Breast epithelium (tissue), 4 donors: ENCODE data around the gene SYTL3. TPM values are rescaled to one million over a fixed set of nuclear protein-coding genes. Genes with fewer than 3 reads are reported as not detected.

Experiments used
- DNase-seq, 2 donors: peaks; one replicate each; pipeline ENCODE4 v3.0.0-alpha.2; 2019; ENCODE audit warnings: low spot score in 2 of 2
- H3K27ac ChIP-seq, 2 donors: fragments of 200-600 bp; sonication (generic) in 1 of 2; one replicate each; pipeline ENCODE4 v1.5.1; 2016 to 2019; ENCODE audit warnings: mild to moderate bottlenecking in 1 of 2
- H3K27me3 ChIP-seq, 2 donors: fragments of 200-600 bp; sonication (generic) in 1 of 2; one replicate each; pipeline versions ENCODE4 v1.5.1 to v1.6.0; 2017 to 2019; ENCODE audit warnings: control low read depth in 1 of 2, mild to moderate bottlenecking in 1 of 2
- H3K36me3 ChIP-seq: fragments of 200-600 bp; one replicate; pipeline ENCODE4 v1.5.1; 2019
- H3K4me1 ChIP-seq, 2 donors: fragments of 200-600 bp; sonication (generic); one replicate each; pipeline ENCODE4 v1.5.1; 2016 to 2019; ENCODE audit warnings: control low read depth in 1 of 2
- H3K4me3 ChIP-seq, 3 donors: fragments of 200-600 bp; sonication (generic); 1 replicate in 2 of 3; 2 replicates in 1 of 3; pipeline ENCODE4 v1.5.1; 2016 to 2019; ENCODE audit warnings: mild to moderate bottlenecking in 3 of 3, moderate library complexity in 2 of 3
- H3K9me3 ChIP-seq, 2 donors: fragments of 200-600 bp; sonication (generic) in 1 of 2; one replicate each; pipeline ENCODE4 v1.5.1; 2016 to 2019; ENCODE audit warnings: control low read depth in 1 of 2
- POLR2A ChIP-seq: fragments of 450-650 bp; IDR thresholded peaks from one replicate; pipeline ENCODE4 v1.6.1; 2016; ENCODE audit warnings: antibody characterized with exemption, mild to moderate bottlenecking, moderate library complexity
- POLR2AphosphoS5 ChIP-seq, 3 donors: sonication (generic); formaldehyde crosslinking; IDR thresholded peaks; one replicate each; pipeline ENCODE4 v1.6.1; 2017; ENCODE audit warnings: antibody characterized with exemption in 3 of 3
- intact Hi-C: fragments of 100-400 bp; cut with DNase I; formaldehyde crosslinking; loops from one replicate; pipeline ENCODE4 v1.15.1; 2023; ENCODE audit warnings: low total_unique reads
- total RNA-seq, 3 donors: library from RNA; depleted of rRNA; stranded (reverse); fragments of >200 nt; gene quantifications; one replicate each; pipeline ENCODE4 v1.1.0, GENCODE V29; 2016
- TF ChIP-seq, protein P1 (sequence below), 3 donors: fragments of 450-650 bp; IDR thresholded peaks; one replicate each; pipeline ENCODE4 v1.5.1; 2016 to 2017; ENCODE audit warnings: antibody characterized with exemption in 3 of 3, mild to moderate bottlenecking in 3 of 3, moderate library complexity in 3 of 3

Gene SYTL3
- total RNA-seq, 3 donors from 2014 or later, result 5.2 to 8.0 (median 7.5) TPM

DNA sequence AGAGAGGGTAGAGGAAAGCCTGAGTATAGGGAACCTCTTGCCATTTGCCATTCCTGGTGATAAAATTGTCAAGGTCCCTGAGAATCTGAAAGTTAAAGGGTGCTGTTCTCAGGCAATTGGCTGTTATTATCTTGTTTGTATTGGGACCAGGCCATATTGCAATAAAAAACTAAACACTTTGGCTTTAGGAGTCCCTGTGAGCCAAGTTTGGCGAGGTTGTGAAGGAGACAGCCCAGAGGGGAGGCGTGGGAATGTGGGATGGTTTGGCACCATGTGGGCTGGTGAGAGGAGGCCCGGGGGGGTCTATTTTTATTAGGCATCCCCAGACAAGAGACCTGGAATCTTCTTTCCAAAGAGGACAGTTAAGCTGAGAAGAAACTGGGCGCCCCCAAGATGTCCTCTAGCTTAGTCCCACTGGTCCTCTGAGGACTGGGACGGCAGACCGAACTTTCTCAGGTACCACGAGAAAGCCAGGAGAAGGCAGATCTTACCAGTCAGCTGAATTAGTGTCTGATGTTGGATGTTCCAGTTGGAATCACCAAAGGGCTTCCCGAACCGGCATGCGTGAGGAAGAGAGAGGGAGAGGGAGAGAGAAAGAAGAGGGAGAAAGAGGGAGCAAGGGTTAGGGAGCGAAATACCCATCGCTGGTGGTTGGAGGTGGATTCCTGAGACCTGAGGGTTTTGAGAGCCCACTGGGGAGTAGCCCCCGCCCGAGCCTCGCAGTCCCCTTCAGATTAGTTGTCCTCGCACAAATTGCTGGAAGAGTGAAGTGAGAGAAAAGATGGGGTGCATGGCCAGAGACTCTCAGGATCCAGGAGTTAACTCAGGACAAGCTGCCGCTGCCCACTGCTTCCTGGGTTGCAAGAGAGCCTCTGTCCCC lies 29.7 kb upstream of the SYTL3 start:
- intact Hi-C loops, result loop anchor here (10.0 kb wide), 1 partner anchor 965 kb away; no protein-coding TSS in a partner anchor
- TF ChIP-seq POLR2A (no peak), POLR2AphosphoS5 (IDR thresholded peaks at IDR 0.05) (no peak)
- TF ChIP-seq, protein P1, sequence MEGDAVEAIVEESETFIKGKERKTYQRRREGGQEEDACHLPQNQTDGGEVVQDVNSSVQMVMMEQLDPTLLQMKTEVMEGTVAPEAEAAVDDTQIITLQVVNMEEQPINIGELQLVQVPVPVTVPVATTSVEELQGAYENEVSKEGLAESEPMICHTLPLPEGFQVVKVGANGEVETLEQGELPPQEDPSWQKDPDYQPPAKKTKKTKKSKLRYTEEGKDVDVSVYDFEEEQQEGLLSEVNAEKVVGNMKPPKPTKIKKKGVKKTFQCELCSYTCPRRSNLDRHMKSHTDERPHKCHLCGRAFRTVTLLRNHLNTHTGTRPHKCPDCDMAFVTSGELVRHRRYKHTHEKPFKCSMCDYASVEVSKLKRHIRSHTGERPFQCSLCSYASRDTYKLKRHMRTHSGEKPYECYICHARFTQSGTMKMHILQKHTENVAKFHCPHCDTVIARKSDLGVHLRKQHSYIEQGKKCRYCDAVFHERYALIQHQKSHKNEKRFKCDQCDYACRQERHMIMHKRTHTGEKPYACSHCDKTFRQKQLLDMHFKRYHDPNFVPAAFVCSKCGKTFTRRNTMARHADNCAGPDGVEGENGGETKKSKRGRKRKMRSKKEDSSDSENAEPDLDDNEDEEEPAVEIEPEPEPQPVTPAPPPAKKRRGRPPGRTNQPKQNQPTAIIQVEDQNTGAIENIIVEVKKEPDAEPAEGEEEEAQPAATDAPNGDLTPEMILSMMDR (IDR thresholded peaks at IDR 0.05), result no peak
- Histone ChIP-seq H3K9me3 (no peaks in the 10 kb centered on the region), H3K4me1 (no peaks in the 10 kb centered on the region), H3K27me3 (no peaks in the 10 kb centered on the region), H3K27ac (no peak overlapping the region), H3K36me3 (no peaks in the 10 kb centered on the region), H3K4me3 (no peak overlapping the region)
- no peak for DNase-seq

DNA sequence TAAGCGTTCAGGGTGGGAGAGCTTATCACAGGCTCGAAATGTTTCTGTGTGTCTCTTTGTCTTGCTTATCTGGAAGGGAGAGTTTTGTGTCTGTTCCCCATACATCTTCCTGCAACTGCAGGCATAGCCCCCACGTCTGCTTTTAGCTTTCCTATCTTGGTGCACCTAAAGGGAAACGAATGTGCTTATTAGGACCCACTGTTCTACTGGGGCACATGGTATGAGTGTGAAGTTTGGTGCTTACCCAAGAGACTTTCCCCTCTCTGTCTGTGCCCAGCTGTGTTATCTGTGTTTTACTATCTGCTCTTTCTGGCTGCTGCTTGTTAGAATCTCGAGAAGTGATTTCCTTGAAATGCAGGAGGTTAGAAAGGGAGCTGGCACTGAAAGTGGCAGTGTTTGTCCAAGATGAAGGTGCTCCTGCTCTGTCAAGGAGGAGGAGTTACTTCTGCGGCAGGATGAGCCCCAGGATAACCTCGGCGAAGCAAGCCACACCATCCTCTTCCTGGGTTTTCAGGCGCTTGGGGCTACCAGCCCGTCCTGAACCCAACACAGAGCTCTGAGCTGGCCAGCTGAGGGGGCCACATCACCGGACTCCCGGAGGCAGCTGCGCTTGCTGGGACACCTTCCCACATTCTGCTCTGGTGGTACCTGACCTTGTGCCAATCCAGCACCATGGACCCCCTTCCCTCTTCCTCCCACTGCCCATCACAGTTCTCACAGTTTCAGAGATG lies 28.7 kb upstream of the SYTL3 start:
- Histone ChIP-seq H3K9me3 (no peaks in the 10 kb centered on the region), H3K36me3 (no peaks in the 10 kb centered on the region), H3K4me1 (no peaks in the 10 kb centered on the region), H3K27ac (no peak overlapping the region), H3K27me3 (no peaks in the 10 kb centered on the region), H3K4me3 (no peak overlapping the region)
- no peak for TF ChIP-seq POLR2A
- TF ChIP-seq, protein P1 (IDR thresholded peaks at IDR 0.05), result no peak
- TF ChIP-seq POLR2AphosphoS5 (IDR thresholded peaks at IDR 0.05), result no peak
- DNase-seq, result no peak
- intact Hi-C loops, result no loop called here

DNA sequence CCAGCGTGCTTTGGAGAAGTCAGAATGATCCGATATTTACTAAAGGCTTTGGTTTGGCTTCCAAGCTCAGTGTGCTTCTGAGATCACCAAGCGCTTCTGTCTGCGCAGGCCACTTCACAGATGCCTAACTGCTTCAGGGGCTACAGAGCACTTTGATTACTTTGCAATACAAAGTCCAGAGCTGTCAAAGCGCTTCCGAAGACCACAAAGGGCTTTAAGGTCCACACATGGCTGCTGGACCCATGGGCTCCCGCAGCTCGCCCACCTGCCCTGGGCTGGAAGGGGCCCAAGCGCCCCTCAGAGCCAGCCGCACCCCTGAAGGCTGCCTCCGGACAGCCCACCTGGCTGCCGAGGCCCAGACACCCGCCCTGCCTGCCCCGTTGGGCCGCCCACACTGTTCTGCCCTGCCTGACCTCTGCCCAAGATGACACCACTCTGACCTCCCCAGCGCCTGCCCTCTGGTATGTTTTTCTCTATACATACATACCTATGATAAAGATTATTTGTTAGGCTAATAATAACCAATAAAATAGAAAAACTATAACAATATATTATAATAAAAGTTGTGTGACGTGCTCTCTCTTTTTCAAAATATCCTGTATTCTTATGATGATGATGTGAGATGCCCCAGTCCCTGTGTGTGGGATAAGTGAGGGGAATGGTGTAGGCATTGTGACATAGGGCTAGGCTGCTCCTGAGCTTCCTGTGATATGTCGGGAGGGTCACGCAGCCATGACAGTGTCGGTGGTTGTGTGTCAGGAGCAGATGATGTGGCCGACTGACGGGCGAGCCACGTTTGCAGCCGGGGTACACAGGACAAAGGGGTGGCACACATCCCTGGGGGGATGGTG lies 27.9 kb upstream of the SYTL3 start:
- Histone ChIP-seq H3K4me3 (no peak overlapping the region), H3K9me3 (no peaks in the 10 kb centered on the region), H3K36me3 (no peaks in the 10 kb centered on the region), H3K4me1 (no peaks in the 10 kb centered on the region), H3K27me3 (no peaks in the 10 kb centered on the region), H3K27ac (no peak overlapping the region)
- intact Hi-C loops, result no loop called here
- no peak for DNase-seq
- TF ChIP-seq POLR2AphosphoS5 (IDR thresholded peaks at IDR 0.05), result no peak
- TF ChIP-seq, protein P1 (IDR thresholded peaks at IDR 0.05), result no peak
- no peak for TF ChIP-seq POLR2A

DNA sequence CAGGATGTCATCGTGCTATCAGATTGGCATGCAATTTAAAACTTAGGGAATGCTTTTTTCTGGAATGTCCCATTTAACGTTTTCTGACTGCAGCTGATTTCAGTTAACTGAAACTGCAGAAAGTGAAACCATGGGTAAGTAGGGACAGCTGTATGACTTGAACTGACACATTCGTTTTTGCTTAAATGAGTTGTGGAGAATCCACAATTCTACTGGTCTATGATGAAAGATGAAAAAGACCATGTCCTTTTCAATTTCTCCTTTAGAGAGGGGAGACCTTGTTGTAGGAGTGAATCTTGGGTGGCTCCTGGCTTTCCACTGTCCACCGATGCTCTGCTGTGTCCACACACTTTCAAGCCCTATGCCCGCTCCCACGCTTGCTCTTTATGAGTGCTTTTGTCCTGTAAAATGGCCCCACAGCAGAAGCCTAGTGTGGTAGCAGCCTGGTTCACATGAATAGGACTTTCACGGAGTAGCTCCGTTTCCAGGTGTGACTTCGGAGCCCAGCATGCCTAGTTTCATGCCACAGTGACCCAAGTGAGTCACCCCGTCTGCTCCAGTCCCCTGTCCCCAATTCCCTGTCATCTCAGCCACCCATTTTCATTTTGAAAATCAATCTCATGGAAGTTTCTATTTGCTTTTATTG lies 27.2 kb upstream of the SYTL3 start:
- intact Hi-C loops, result no loop called here
- TF ChIP-seq, protein P1 (IDR thresholded peaks at IDR 0.05), result no peak
- TF ChIP-seq POLR2AphosphoS5 (IDR thresholded peaks at IDR 0.05), result no peak
- TF ChIP-seq POLR2A, result no peak
- Histone ChIP-seq H3K4me1 (no peaks in the 10 kb centered on the region), H3K27me3 (no peaks in the 10 kb centered on the region), H3K4me3 (no peak overlapping the region), H3K36me3 (no peaks in the 10 kb centered on the region), H3K9me3 (no peaks in the 10 kb centered on the region), H3K27ac (no peak overlapping the region)
- no peak for DNase-seq
